Mucosa of rectum (tissue), 2 donors: ENCODE data around the gene MAPK8.

Experiments
- H3K27ac ChIP-seq, 2 donors: one replicate each; pipeline ENCODE4 v1.7.0; 2013; ENCODE audit warnings: inconsistent platforms in 2 of 2, low read depth in 2 of 2, low read length in 2 of 2
- H3K27me3 ChIP-seq, 2 donors: one replicate each; pipeline ENCODE4 v1.7.0; 2013; ENCODE audit warnings: low read length in 2 of 2; ENCODE audit not compliant: control insufficient read depth in 2 of 2, insufficient read depth in 2 of 2
- H3K36me3 ChIP-seq, 2 donors: one replicate each; pipeline ENCODE4 v1.7.0; 2013; ENCODE audit warnings: low read length in 2 of 2; ENCODE audit not compliant: control insufficient read depth in 2 of 2, insufficient read depth in 2 of 2
- H3K4me1 ChIP-seq, 2 donors: one replicate each; pipeline ENCODE4 v1.7.0; 2013; ENCODE audit warnings: low read length in 2 of 2, mild to moderate bottlenecking in 1 of 2; ENCODE audit not compliant: control insufficient read depth in 2 of 2, insufficient read depth in 2 of 2
- H3K4me3 ChIP-seq, 2 donors: one replicate each; pipeline ENCODE4 v1.7.0; 2013; ENCODE audit warnings: low read length in 2 of 2
- H3K9ac ChIP-seq, 2 donors: one replicate each; pipeline ENCODE4 v1.7.0; 2013; ENCODE audit warnings: low read length in 2 of 2, low read depth in 1 of 2, mild to moderate bottlenecking in 1 of 2
- H3K9me3 ChIP-seq, 2 donors: one replicate each; pipeline ENCODE4 v1.7.0; 2013; ENCODE audit warnings: low read length in 2 of 2; ENCODE audit not compliant: control insufficient read depth in 2 of 2
- donor health status: healthy.
- donor health status: Normal muscosa, but diverticular disease.

The MAPK8 gene

GRCh38 chr10:48357631-48358030, 51.2 kb downstream of the MAPK8 start:
- Histone ChIP-seq H3K9ac (no peak overlapping the region), H3K27me3 (no peaks in the 10 kb centered on the region), H3K36me3 (no peaks in the 10 kb centered on the region), H3K27ac (no peak overlapping the region), H3K4me1 (no peaks in the 10 kb centered on the region), H3K4me3 (no peak overlapping the region), H3K9me3 (no peaks in the 10 kb centered on the region)

GRCh38 chr10:48358162-48358561, 51.7 kb downstream of the MAPK8 start:
- no peaks in the 10 kb centered on the region for H3K9me3 ChIP-seq
- H3K4me1 ChIP-seq = no peaks in the 10 kb centered on the region
- no peak overlapping the region for H3K27ac ChIP-seq
- H3K9ac ChIP-seq = no peak overlapping the region
- H3K36me3 ChIP-seq = no peaks in the 10 kb centered on the region
- H3K4me3 ChIP-seq = no peak overlapping the region
- no peaks in the 10 kb centered on the region for H3K27me3 ChIP-seq

- H3K27me3 ChIP-seq = no peaks in the 10 kb centered on the region
- H3K9me3 ChIP-seq = no peaks in the 10 kb centered on the region
- H3K4me3 ChIP-seq = no peak overlapping the region
- no peak overlapping the region for H3K27ac ChIP-seq
- no peaks in the 10 kb centered on the region for H3K36me3 ChIP-seq
- no peak overlapping the region for H3K9ac ChIP-seq
- H3K4me1 ChIP-seq = no peaks in the 10 kb centered on the region
These were observed 52.4 kb downstream of the MAPK8 start for GRCh38 chr10:48358838-48359237.

GRCh38 chr10:48361176-48361575, 54.7 kb downstream of the MAPK8 start:
- Histone ChIP-seq H3K36me3 (no peaks in the 10 kb centered on the region), H3K9me3 (no peaks in the 10 kb centered on the region), H3K27ac (no peak overlapping the region), H3K27me3 (no peaks in the 10 kb centered on the region), H3K4me3 (no peak overlapping the region), H3K4me1 (peaks cover 0 to 3% of the 10 kb centered on the region in 2 donors), H3K9ac (no peak overlapping the region)

- no peak overlapping the region for H3K27ac ChIP-seq
- peaks cover 0 to 3% of the 10 kb centered on the region in 2 donors for H3K4me1 ChIP-seq
- H3K27me3 ChIP-seq = no peaks in the 10 kb centered on the region
- no peak overlapping the region for H3K9ac ChIP-seq
- no peaks in the 10 kb centered on the region for H3K9me3 ChIP-seq
- no peak overlapping the region for H3K4me3 ChIP-seq
- no peaks in the 10 kb centered on the region for H3K36me3 ChIP-seq
These were observed 57.3 kb downstream of the MAPK8 start for GRCh38 chr10:48363617-48364355.

- H3K9ac ChIP-seq = no peak overlapping the region
- no peaks in the 10 kb centered on the region for H3K9me3 ChIP-seq
- no peak overlapping the region for H3K4me3 ChIP-seq
- H3K4me1 ChIP-seq = peaks cover 0 to 3% of the 10 kb centered on the region in 2 donors
- no peak overlapping the region for H3K27ac ChIP-seq
- no peaks in the 10 kb centered on the region for H3K27me3 ChIP-seq
- no peaks in the 10 kb centered on the region for H3K36me3 ChIP-seq
These were observed 58.4 kb downstream of the MAPK8 start for GRCh38 chr10:48364659-48365405.

- Histone ChIP-seq H3K4me3 (no peak overlapping the region), H3K36me3 (no peaks in the 10 kb centered on the region), H3K9ac (no peak overlapping the region), H3K9me3 (no peaks in the 10 kb centered on the region), H3K27ac (no peak overlapping the region), H3K4me1 (peaks cover 0 to 3% of the 10 kb centered on the region in 2 donors), H3K27me3 (no peaks in the 10 kb centered on the region)
These were observed 59.2 kb downstream of the MAPK8 start for GRCh38 chr10:48365668-48366067.

GRCh38 chr10:48366261-48366660, 59.8 kb downstream of the MAPK8 start:
- H3K9ac ChIP-seq = no peak overlapping the region
- no peaks in the 10 kb centered on the region for H3K36me3 ChIP-seq
- H3K4me1 ChIP-seq = peaks cover 0 to 3% of the 10 kb centered on the region in 2 donors
- H3K9me3 ChIP-seq = no peaks in the 10 kb centered on the region
- H3K27ac ChIP-seq = no peak overlapping the region
- no peak overlapping the region for H3K4me3 ChIP-seq
- no peaks in the 10 kb centered on the region for H3K27me3 ChIP-seq

GRCh38 chr10:48369501-48369900, 63.0 kb downstream of the MAPK8 start:
- Histone ChIP-seq H3K27ac (no peak overlapping the region), H3K36me3 (no peaks in the 10 kb centered on the region), H3K4me1 (peaks cover 0 to 3% of the 10 kb centered on the region in 2 donors), H3K27me3 (no peaks in the 10 kb centered on the region), H3K9me3 (no peaks in the 10 kb centered on the region), H3K4me3 (no peak overlapping the region), H3K9ac (no peak overlapping the region)

- H3K27ac ChIP-seq = no peak overlapping the region
- no peak overlapping the region for H3K9ac ChIP-seq
- H3K4me1 ChIP-seq = peaks cover 0 to 3% of the 10 kb centered on the region in 2 donors
- H3K4me3 ChIP-seq = no peak overlapping the region
- H3K36me3 ChIP-seq = no peaks in the 10 kb centered on the region
- H3K27me3 ChIP-seq = no peaks in the 10 kb centered on the region
- no peaks in the 10 kb centered on the region for H3K9me3 ChIP-seq
These were observed 71.5 kb downstream of the MAPK8 start for GRCh38 chr10:48377751-48378530.
